SK-N-SH (cell line): ENCODE measurements around the gene PRPF6. TPM values are rescaled to one million over a fixed set of nuclear protein-coding genes. Genes with fewer than 3 reads are reported as not detected.
"Not testable (repeated sequence)": the region's sequence is repeated elsewhere in the genome, so short reads cannot be mapped to it uniquely, and the experiment has no call there.

ENCODE experiments used
- CTCF ChIA-PET: fragments of 300-600, 350-600 bp; formaldehyde crosslinking; extraction: SDS; loops from one replicate; lab custom pipeline; 2021; lab: Yijun Ruan, JAX
- POLR2A ChIA-PET: fragments of 350-600 bp; sonication (Branson Sonifier 250); formaldehyde crosslinking; extraction: SDS; loops from one replicate; lab custom pipeline; 2020; ENCODE audit warnings: antibody characterized with exemption, inconsistent platforms; lab: Yijun Ruan, JAX
- DNase-seq: peaks from one replicate; pipeline ENCODE4 v3.0.0; 2012
- H2AFZ ChIP-seq: fragments of 200-600 bp; sonication (generic); 2 replicates; pipeline ENCODE4 v1.8.1; 2016; ENCODE audit warnings: antibody characterized with exemption, mild to moderate bottlenecking, low read depth
- H3F3A ChIP-seq: fragments of 200-600 bp; sonication (generic); replicated peaks from 2 replicates; pipeline ENCODE3; 2016; ENCODE audit warnings: antibody characterized with exemption, mild to moderate bottlenecking; ENCODE audit not compliant: insufficient read depth
- H3K27ac ChIP-seq, 2 experiments: fragments of 200-500 bp in 1 of 2; fragments of 200-600 bp in 1 of 2; sonication (Bioruptor generic) in 1 of 2; sonication (generic), shearing (Covaris generic) in 1 of 2; 2 replicates each; pipeline versions ENCODE4 v1.5.1 to v1.6.1; 2014 to 2016; ENCODE audit warnings: low read depth in 2 of 2, inconsistent platforms in 1 of 2, low read length in 1 of 2, mild to moderate bottlenecking in 1 of 2, mixed read lengths in 1 of 2
- H3K27me3 ChIP-seq: fragments of 200-600 bp; sonication (generic), shearing (Covaris generic); 2 replicates; pipeline ENCODE4 v1.6.1; 2016; ENCODE audit warnings: mixed run types; ENCODE audit not compliant: insufficient read depth
- H3K36me3 ChIP-seq, 2 experiments: fragments of 200-500 bp in 1 of 2; fragments of 200-600 bp in 1 of 2; sonication (Bioruptor generic) in 1 of 2; sonication (generic) in 1 of 2; replicated peaks in 1 of 2; 2 replicates each; pipeline versions ENCODE3 to v1.5.1; 2014 to 2016; ENCODE audit warnings: low read length in 1 of 2, mild to moderate bottlenecking in 1 of 2; ENCODE audit not compliant: insufficient read depth in 2 of 2, control insufficient read depth in 1 of 2
- H3K4me1 ChIP-seq, 2 experiments: fragments of 200-500 bp in 1 of 2; fragments of 200-600 bp in 1 of 2; sonication (Bioruptor generic) in 1 of 2; sonication (generic), shearing (Covaris generic) in 1 of 2; 2 replicates each; pipeline versions ENCODE4 v1.5.1 to v1.6.1; 2014 to 2016; ENCODE audit warnings: low read depth in 1 of 2, low read length in 1 of 2, mixed run types in 1 of 2; ENCODE audit not compliant: insufficient read depth in 2 of 2, control insufficient read depth in 1 of 2
- H3K4me2 ChIP-seq: fragments of 200-600 bp; sonication (generic), shearing (Covaris generic); 2 replicates; pipeline ENCODE4 v1.6.1; 2017; ENCODE audit warnings: mixed run types
- H3K4me3 ChIP-seq, 2 experiments: fragments of 200-500 bp in 1 of 2; fragments of 200-600 bp in 1 of 2; sonication (Bioruptor generic) in 1 of 2; sonication (generic), shearing (Covaris generic) in 1 of 2; 2 replicates each; pipeline versions ENCODE4 v1.5.1 to v1.8.1; 2014 to 2016; ENCODE audit warnings: low read depth in 2 of 2, inconsistent platforms in 1 of 2, low read length in 1 of 2, mild to moderate bottlenecking in 1 of 2, mixed read lengths in 1 of 2, moderate library complexity in 1 of 2
- H3K79me2 ChIP-seq: fragments of 200-600 bp; sonication (generic); 2 replicates; pipeline ENCODE4 v1.8.1; 2017; ENCODE audit warnings: mild to moderate bottlenecking; ENCODE audit not compliant: insufficient read depth
- H3K9ac ChIP-seq: fragments of 200-600 bp; sonication (generic); 2 replicates; pipeline ENCODE4 v1.6.1; 2017; ENCODE audit warnings: mixed run types
- H3K9me2 ChIP-seq: fragments of 200-600 bp; sonication (generic); 2 replicates; pipeline ENCODE4 v1.6.1; 2017; ENCODE audit warnings: mixed run types
- H3K9me3 ChIP-seq: fragments of 200-600 bp; sonication (generic); 2 replicates; pipeline ENCODE4 v1.6.1; 2017; ENCODE audit warnings: mixed run types, mild to moderate bottlenecking, moderate library complexity
- H4K20me1 ChIP-seq: fragments of 200-600 bp; sonication (generic); 2 replicates; pipeline ENCODE4 v1.6.1; 2017; ENCODE audit warnings: mild to moderate bottlenecking, mixed run types; ENCODE audit not compliant: insufficient read depth
- CHD2 ChIP-seq: fragments of 150-350 bp; IDR thresholded peaks from 2 replicates; pipeline ENCODE4 v1.6.1; 2018; ENCODE audit warnings: low read length; ENCODE audit not compliant: partially characterized antibody
- ELF1 ChIP-seq: IDR thresholded peaks from 2 replicates; pipeline ENCODE4 v1.4.0; 2012
- EZH2phosphoT487 ChIP-seq: fragments of 200-600 bp; sonication (generic); IDR thresholded peaks from 2 replicates; pipeline ENCODE4 v1.6.1; 2017; ENCODE audit warnings: low read depth, mixed run types, mild to moderate bottlenecking, antibody characterized with exemption, moderate library complexity, borderline replicate concordance
- FOSL2 ChIP-seq: IDR thresholded peaks from 2 replicates; pipeline ENCODE4 v1.4.0; 2012; ENCODE audit warnings: low read depth, mild to moderate bottlenecking, moderate library complexity, borderline replicate concordance
- FOXJ3 ChIP-seq: sonication (generic); formaldehyde crosslinking; IDR thresholded peaks from 2 replicates; pipeline ENCODE4 v1.5.1; 2020; ENCODE audit warnings: mild to moderate bottlenecking, missing genetic modification reagents
- FOXM1 ChIP-seq: IDR thresholded peaks from 2 replicates; pipeline ENCODE4 v1.4.0; 2012; ENCODE audit warnings: low read depth, mild to moderate bottlenecking
- GABPA ChIP-seq: IDR thresholded peaks from 2 replicates; pipeline ENCODE4 v1.4.0; 2012; ENCODE audit warnings: low read depth, mild to moderate bottlenecking
- GATA2 ChIP-seq: sonication (generic); formaldehyde crosslinking; IDR thresholded peaks from 2 replicates; pipeline ENCODE4 v1.5.0; 2020; ENCODE audit warnings: mild to moderate bottlenecking, missing genetic modification reagents
- JUND ChIP-seq: IDR thresholded peaks from 2 replicates; pipeline ENCODE4 v1.4.0; 2012
- MXI1 ChIP-seq: IDR thresholded peaks from 2 replicates; pipeline ENCODE4 v1.6.1; 2012; ENCODE audit warnings: mild to moderate bottlenecking, low read depth, low read length, improper control_type of control experiment
- NFIC ChIP-seq: IDR thresholded peaks from 2 replicates; pipeline ENCODE4 v1.4.0; 2012; ENCODE audit warnings: borderline replicate concordance
- NRF1 ChIP-seq: IDR thresholded peaks from 2 replicates; pipeline ENCODE4 v1.6.1; 2012; ENCODE audit warnings: low read depth, mild to moderate bottlenecking, low read length
- RAD21 ChIP-seq: IDR thresholded peaks from 2 replicates; pipeline ENCODE4 v1.6.1; 2012; ENCODE audit warnings: mild to moderate bottlenecking, low read length
- RFX5 ChIP-seq: IDR thresholded peaks from 2 replicates; pipeline ENCODE4 v1.6.1; 2012; ENCODE audit warnings: mild to moderate bottlenecking, improper control_type of control experiment, low read length
- SIN3A ChIP-seq: IDR thresholded peaks from 2 replicates; pipeline ENCODE4 v1.6.1; 2012; ENCODE audit warnings: low read depth, mild to moderate bottlenecking, low read length, moderate library complexity, borderline replicate concordance
- TCF12 ChIP-seq: IDR thresholded peaks from 2 replicates; pipeline ENCODE4 v1.4.0; 2012
- WGBS: methylation state at CpG from one replicate; pipeline ENCODE4 v1.1.6; 2017; ENCODE audit warnings: low lambda C conversion rate; 5-methylcytosine and 5-hydroxymethylcytosine counted together
- polyA plus RNA-seq, 3 experiments: library from polyadenylated mRNA; depleted of rRNA; stranded (reverse); fragments of >200 nt; gene quantifications; 2 replicates each; pipeline ENCODE4 v1.2.3, GENCODE V29; 2012
- TF ChIP-seq, protein P1 (sequence below): IDR thresholded peaks from 2 replicates; pipeline ENCODE4 v1.4.0; 2012; ENCODE audit warnings: low read depth, borderline replicate concordance
- TF ChIP-seq, protein P2 (sequence below): IDR thresholded peaks from 2 replicates; pipeline ENCODE4 v1.6.1; 2012; ENCODE audit warnings: mild to moderate bottlenecking, low read depth, low read length, moderate library complexity
- TF ChIP-seq, protein P3 (sequence below): fragments of 150-350 bp; IDR thresholded peaks from 2 replicates; pipeline ENCODE4 v1.6.1; 2017; ENCODE audit warnings: antibody characterized with exemption, low read length, low read depth, borderline replicate concordance
- TF ChIP-seq, protein P4 (sequence below): IDR thresholded peaks from 2 replicates; pipeline ENCODE4 v1.4.0; 2012; ENCODE audit warnings: low read depth, borderline replicate concordance

PRPF6 gene
- polyA plus RNA-seq, 1 of the 3 experiments (the other 2 are of a cell fraction) = 59.1 TPM

DNA sequence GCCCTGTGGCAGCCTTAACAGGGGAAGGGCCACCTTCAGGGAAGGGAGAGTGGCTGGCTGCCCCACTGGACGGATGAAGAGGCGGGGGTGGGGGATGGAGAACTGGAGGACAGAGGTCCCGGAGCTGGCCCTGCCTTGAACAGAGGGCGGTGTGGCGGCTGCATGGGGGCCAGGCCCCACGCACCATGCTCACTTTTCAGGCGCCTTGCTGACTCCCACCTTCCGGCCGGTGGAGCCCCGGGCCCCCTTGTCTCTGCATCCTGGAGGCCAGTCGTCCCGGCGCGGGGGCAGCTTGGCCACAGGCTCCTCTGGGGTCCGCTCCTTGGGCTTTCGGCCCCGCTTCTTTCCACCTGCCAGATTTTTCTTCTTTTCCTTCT is 21.2 kb upstream of the PRPF6 start:
- POLR2A ChIA-PET = no interaction called here
- TF ChIP-seq TCF12 (no peak), JUND (no peak), SIN3A (no peak), GATA2 (CRISPR knock-in tag) (no peak), FOXM1 (no peak), ELF1 (no peak), FOSL2 (no peak), FOXJ3 (no peak), RFX5 (no peak), CHD2 (no peak), EZH2phosphoT487 (no peak), NRF1 (no peak), GABPA (no peak), MXI1 (no peak), RAD21 (no peak), NFIC (no peak)
- TF ChIP-seq, protein P1, sequence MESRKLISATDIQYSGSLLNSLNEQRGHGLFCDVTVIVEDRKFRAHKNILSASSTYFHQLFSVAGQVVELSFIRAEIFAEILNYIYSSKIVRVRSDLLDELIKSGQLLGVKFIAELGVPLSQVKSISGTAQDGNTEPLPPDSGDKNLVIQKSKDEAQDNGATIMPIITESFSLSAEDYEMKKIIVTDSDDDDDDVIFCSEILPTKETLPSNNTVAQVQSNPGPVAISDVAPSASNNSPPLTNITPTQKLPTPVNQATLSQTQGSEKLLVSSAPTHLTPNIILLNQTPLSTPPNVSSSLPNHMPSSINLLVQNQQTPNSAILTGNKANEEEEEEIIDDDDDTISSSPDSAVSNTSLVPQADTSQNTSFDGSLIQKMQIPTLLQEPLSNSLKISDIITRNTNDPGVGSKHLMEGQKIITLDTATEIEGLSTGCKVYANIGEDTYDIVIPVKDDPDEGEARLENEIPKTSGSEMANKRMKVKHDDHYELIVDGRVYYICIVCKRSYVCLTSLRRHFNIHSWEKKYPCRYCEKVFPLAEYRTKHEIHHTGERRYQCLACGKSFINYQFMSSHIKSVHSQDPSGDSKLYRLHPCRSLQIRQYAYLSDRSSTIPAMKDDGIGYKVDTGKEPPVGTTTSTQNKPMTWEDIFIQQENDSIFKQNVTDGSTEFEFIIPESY = no peak
- TF ChIP-seq, protein P2, sequence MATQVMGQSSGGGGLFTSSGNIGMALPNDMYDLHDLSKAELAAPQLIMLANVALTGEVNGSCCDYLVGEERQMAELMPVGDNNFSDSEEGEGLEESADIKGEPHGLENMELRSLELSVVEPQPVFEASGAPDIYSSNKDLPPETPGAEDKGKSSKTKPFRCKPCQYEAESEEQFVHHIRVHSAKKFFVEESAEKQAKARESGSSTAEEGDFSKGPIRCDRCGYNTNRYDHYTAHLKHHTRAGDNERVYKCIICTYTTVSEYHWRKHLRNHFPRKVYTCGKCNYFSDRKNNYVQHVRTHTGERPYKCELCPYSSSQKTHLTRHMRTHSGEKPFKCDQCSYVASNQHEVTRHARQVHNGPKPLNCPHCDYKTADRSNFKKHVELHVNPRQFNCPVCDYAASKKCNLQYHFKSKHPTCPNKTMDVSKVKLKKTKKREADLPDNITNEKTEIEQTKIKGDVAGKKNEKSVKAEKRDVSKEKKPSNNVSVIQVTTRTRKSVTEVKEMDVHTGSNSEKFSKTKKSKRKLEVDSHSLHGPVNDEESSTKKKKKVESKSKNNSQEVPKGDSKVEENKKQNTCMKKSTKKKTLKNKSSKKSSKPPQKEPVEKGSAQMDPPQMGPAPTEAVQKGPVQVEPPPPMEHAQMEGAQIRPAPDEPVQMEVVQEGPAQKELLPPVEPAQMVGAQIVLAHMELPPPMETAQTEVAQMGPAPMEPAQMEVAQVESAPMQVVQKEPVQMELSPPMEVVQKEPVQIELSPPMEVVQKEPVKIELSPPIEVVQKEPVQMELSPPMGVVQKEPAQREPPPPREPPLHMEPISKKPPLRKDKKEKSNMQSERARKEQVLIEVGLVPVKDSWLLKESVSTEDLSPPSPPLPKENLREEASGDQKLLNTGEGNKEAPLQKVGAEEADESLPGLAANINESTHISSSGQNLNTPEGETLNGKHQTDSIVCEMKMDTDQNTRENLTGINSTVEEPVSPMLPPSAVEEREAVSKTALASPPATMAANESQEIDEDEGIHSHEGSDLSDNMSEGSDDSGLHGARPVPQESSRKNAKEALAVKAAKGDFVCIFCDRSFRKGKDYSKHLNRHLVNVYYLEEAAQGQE = no peak
- TF ChIP-seq, protein P3, sequence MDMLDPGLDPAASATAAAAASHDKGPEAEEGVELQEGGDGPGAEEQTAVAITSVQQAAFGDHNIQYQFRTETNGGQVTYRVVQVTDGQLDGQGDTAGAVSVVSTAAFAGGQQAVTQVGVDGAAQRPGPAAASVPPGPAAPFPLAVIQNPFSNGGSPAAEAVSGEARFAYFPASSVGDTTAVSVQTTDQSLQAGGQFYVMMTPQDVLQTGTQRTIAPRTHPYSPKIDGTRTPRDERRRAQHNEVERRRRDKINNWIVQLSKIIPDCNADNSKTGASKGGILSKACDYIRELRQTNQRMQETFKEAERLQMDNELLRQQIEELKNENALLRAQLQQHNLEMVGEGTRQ = no peak
- TF ChIP-seq, protein P4, sequence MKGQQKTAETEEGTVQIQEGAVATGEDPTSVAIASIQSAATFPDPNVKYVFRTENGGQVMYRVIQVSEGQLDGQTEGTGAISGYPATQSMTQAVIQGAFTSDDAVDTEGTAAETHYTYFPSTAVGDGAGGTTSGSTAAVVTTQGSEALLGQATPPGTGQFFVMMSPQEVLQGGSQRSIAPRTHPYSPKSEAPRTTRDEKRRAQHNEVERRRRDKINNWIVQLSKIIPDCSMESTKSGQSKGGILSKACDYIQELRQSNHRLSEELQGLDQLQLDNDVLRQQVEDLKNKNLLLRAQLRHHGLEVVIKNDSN = no peak
- CTCF ChIA-PET = interaction anchor here (1.4 to 4.8 kb wide), 2 partner anchors 12 to 15 kb away, joined by 3 to 32 read pairs; no protein-coding TSS in a partner anchor

DNA sequence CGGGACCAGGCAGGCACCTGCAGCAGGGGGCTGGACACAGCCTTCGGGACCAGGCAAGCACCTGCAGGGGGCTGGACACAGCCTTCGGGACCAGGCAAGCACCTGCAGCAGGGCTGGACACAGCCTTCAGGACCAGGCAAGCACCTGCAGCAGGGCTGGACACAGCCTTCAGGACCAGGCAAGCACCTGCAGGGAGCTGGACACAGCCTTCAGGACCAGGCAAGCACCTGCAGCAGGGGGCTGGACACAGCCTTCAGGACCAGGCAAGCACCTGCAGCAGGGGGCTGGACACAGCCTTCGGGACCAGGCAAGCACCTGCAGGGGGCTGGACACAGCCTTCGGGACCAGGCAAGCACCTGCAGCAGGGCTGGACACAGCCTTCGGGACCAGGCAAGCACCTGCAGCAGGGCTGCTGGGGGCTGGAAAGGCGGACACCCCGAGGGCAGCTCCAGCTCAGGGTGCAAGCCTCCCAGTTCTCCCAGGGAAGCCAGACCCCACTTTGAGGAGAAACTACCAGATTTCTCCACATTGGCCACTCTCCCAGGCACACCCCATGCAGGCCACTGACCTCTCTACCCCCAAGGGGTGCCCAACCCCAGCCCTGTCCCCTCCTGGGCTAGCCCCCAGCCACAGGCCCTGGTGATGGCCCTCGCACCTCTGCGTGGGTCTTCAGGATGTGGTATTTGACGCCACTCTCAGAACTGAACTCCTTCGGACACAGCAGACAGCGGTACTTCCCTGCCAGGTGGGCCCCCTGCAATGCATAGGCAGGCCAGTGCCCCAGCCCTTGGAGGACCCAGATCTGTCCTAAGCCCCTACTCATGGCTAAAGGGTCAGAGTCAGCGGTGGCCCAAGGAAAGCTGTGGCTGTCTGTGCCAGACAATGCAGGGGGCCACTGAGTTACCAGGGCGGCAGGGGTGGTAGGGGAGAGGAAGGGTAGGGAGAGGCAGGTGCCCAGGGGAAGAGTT is 20.0 kb upstream of the PRPF6 start:
- H3K27ac ChIP-seq, H3K79me2 ChIP-seq, H3K9ac ChIP-seq, H3F3A ChIP-seq, H3K27me3 ChIP-seq, DNase-seq, H4K20me1 ChIP-seq, H3K4me2 ChIP-seq, POLR2A ChIA-PET, H2AFZ ChIP-seq, H3K4me3 ChIP-seq, H3K9me3 ChIP-seq, H3K9me2 ChIP-seq, H3K4me1 ChIP-seq: not testable (repeated sequence)
- CTCF ChIA-PET = interaction anchor here (2.5 kb wide), 1 partner anchor 13 kb away, joined by 12 read pairs; no protein-coding TSS in a partner anchor
- 97% methylated on average over 10 of the region's 15 CpGs for WGBS
- peaks cover 0 to 54% of the 10 kb centered on the region in 2 experiments for H3K36me3 ChIP-seq

More for the DNA sequence above, 21.2 kb upstream of the PRPF6 start:
- Histone ChIP-seq H3F3A (peaks cover 8% of the 10 kb centered on the region), H3K9me2 (no peaks in the 10 kb centered on the region), H3K9ac (no peak overlapping the region), H3K27me3 (no peaks in the 10 kb centered on the region), H3K9me3 (no peaks in the 10 kb centered on the region), H3K27ac (no peak overlapping the region), H3K4me2 (no peak overlapping the region), H2AFZ (no peak overlapping the region), H4K20me1 (peaks cover 3% of the 10 kb centered on the region; the same call in 1 of the 2 replicates), H3K4me3 (no peak overlapping the region), H3K79me2 (peaks cover 15% of the 10 kb centered on the region), H3K36me3 (peaks cover 0 to 54% of the 10 kb centered on the region in 2 experiments), H3K4me1 (peaks cover 0 to 11% of the 10 kb centered on the region in 2 experiments; a peak in 1 of 4 replicates)
- 89% methylated on average over 11 of the region's 17 CpGs for whole genome bisulfite sequencing
- DNase-seq = no peak
